Colonic mucosa (tissue), 4 donors: ENCODE data around the gene S1PR2. TPM values are rescaled to one million over a fixed set of nuclear protein-coding genes. Genes with fewer than 3 reads are reported as not detected.
A peak's percentile ranks its signal among the peaks of the same experiment; 100 is the strongest.

ENCODE experiments used
- DNase-seq: peaks from one replicate; pipeline ENCODE4 v3.0.0-alpha.2; 2020
- H3K27ac ChIP-seq: fragments of 200-600 bp; one replicate; pipeline ENCODE4 v1.8.0; 2021
- H3K27me3 ChIP-seq: fragments of 200-600 bp; one replicate; pipeline ENCODE4 v1.8.0; 2021
- H3K36me3 ChIP-seq: fragments of 200-600 bp; one replicate; pipeline ENCODE4 v1.8.0; 2021
- H3K4me1 ChIP-seq: fragments of 200-600 bp; one replicate; pipeline ENCODE4 v1.8.0; 2021; ENCODE audit warnings: mild to moderate bottlenecking
- H3K4me3 ChIP-seq: fragments of 200-600 bp; one replicate; pipeline ENCODE4 v1.8.0; 2021
- H3K9ac ChIP-seq, 2 donors: one replicate each; pipeline ENCODE4 v1.7.0; 2013; ENCODE audit warnings: control low read depth in 2 of 2, low read depth in 2 of 2, low read length in 2 of 2
- H3K9me3 ChIP-seq: fragments of 200-600 bp; one replicate; pipeline ENCODE4 v1.8.0; 2021
- intact Hi-C: fragments of 100-400 bp; cut with DNase I; formaldehyde crosslinking; loops from one replicate; pipeline ENCODE4 v1.14.1; 2022
- total RNA-seq, 2 donors: library from RNA; stranded (reverse); fragmentation: NEBNext Ultra II Directional in 1 of 2; extraction: Animal tissue kit (Norgen Biotek cat#: 25700) in 1 of 2; gene quantifications; one replicate each; pipeline ENCODE4 v1.2.1, GENCODE V29; 2021
- TF ChIP-seq, protein P1 (sequence below): fragments of 200-600 bp; IDR thresholded peaks from one replicate; pipeline ENCODE4 v1.8.0; 2022; ENCODE audit warnings: antibody characterized with exemption, mild to moderate bottlenecking
- donor health status: healthy.
- donor health status: DM: no; HTN: no; CAD: no.
- donor health status: DM: no; HTN: no; CAD: no.

S1PR2 gene
- total RNA-seq, 2 donors from 2014 or later, result 2.4 to 5.2 TPM

GRCh38 chr19:10266706-10267105 lies 35.6 kb upstream of the S1PR2 start:
- no peak for DNase-seq
- H3K27me3 ChIP-seq, result no peaks in the 10 kb centered on the region
- TF ChIP-seq, protein P1, sequence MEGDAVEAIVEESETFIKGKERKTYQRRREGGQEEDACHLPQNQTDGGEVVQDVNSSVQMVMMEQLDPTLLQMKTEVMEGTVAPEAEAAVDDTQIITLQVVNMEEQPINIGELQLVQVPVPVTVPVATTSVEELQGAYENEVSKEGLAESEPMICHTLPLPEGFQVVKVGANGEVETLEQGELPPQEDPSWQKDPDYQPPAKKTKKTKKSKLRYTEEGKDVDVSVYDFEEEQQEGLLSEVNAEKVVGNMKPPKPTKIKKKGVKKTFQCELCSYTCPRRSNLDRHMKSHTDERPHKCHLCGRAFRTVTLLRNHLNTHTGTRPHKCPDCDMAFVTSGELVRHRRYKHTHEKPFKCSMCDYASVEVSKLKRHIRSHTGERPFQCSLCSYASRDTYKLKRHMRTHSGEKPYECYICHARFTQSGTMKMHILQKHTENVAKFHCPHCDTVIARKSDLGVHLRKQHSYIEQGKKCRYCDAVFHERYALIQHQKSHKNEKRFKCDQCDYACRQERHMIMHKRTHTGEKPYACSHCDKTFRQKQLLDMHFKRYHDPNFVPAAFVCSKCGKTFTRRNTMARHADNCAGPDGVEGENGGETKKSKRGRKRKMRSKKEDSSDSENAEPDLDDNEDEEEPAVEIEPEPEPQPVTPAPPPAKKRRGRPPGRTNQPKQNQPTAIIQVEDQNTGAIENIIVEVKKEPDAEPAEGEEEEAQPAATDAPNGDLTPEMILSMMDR, result no peak
- H3K9me3 ChIP-seq, result no peaks in the 10 kb centered on the region
- H3K27ac ChIP-seq, result no peak overlapping the region
- no peak overlapping the region for H3K9ac ChIP-seq
- H3K4me3 ChIP-seq, result no peak overlapping the region
- intact Hi-C loops, result loop anchor here (5.0 kb wide), 1 partner anchor 66 kb away; the partner anchor contains the start of gene RAVER1
- H3K36me3 ChIP-seq, result no peaks in the 10 kb centered on the region
- no peaks in the 10 kb centered on the region for H3K4me1 ChIP-seq

GRCh38 chr19:10262771-10263170 lies 31.6 kb upstream of the S1PR2 start:
- no peaks in the 10 kb centered on the region for H3K9me3 ChIP-seq
- H3K27me3 ChIP-seq, result no peaks in the 10 kb centered on the region
- no peak overlapping the region for H3K4me3 ChIP-seq
- H3K4me1 ChIP-seq, result peaks cover 8% of the 10 kb centered on the region
- TF ChIP-seq, protein P1, result no peak
- intact Hi-C loops, result no loop called here
- no peak overlapping the region for H3K9ac ChIP-seq
- H3K36me3 ChIP-seq, result no peaks in the 10 kb centered on the region
- no peak overlapping the region for H3K27ac ChIP-seq
- DNase-seq, result no peak

GRCh38 chr19:10260141-10260584 lies 29.0 kb upstream of the S1PR2 start:
- intact Hi-C loops, result no loop called here
- peak overlapping the region in 1 of 2 donors; percentile 28 for H3K9ac ChIP-seq
- no peak overlapping the region for H3K27ac ChIP-seq
- no peaks in the 10 kb centered on the region for H3K36me3 ChIP-seq
- DNase-seq, result no peak
- no peaks in the 10 kb centered on the region for H3K9me3 ChIP-seq
- H3K27me3 ChIP-seq, result no peaks in the 10 kb centered on the region
- H3K4me1 ChIP-seq, result peaks cover 8% of the 10 kb centered on the region
- TF ChIP-seq, protein P1, result no peak
- no peak overlapping the region for H3K4me3 ChIP-seq

- Histone ChIP-seq H3K4me1 (peaks cover 8% of the 10 kb centered on the region), H3K9ac (no peak overlapping the region), H3K36me3 (no peaks in the 10 kb centered on the region), H3K4me3 (no peak overlapping the region), H3K9me3 (no peaks in the 10 kb centered on the region), H3K27me3 (no peaks in the 10 kb centered on the region), H3K27ac (no peak overlapping the region)
- intact Hi-C loops, result no loop called here
- peak; percentile 87 for DNase-seq
- TF ChIP-seq, protein P1, result peak; percentile 71
These were observed 28.2 kb upstream of the S1PR2 start for GRCh38 chr19:10259162-10259905.

DNA sequence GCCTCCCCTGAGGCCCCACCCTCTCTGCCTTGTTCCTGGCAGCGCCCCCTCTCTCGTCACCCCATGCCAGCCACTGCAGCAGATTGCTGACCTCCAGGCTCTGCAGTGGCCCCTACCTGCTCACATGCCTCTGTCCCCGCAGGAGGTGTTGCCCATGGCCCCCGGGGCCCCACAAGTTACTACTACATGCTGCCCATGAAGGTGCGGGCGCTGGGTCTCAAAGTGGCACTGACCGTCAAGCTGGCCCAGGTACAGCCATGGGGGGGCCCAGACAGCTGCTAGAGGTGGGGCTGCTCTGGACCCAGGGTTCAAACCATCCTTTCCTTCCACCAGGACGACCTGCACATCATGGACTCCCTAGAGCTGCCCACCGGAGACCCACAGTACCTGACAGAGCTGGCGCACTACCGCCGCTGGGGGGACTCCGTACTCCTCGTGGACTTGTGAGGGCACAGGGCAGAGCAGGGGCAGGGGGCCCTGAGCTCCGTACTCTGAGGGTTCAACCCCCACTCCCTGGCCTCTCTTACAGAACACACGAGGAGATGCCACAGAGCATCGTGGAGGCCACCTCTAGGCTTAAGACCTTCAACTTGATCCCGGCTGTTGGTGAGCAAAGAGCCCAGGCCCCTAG lies 27.1 kb upstream of the S1PR2 start:
- no peak for DNase-seq
- H3K9ac ChIP-seq, result no peak overlapping the region
- H3K9me3 ChIP-seq, result no peaks in the 10 kb centered on the region
- H3K4me3 ChIP-seq, result no peak overlapping the region
- H3K36me3 ChIP-seq, result no peaks in the 10 kb centered on the region
- no peaks in the 10 kb centered on the region for H3K27me3 ChIP-seq
- intact Hi-C loops, result no loop called here
- TF ChIP-seq, protein P1, result no peak
- no peak overlapping the region for H3K27ac ChIP-seq
- H3K4me1 ChIP-seq, result peaks cover 8% of the 10 kb centered on the region
